Heart left ventricle (tissue), 16 donors: ENCODE measurements around the gene DAPP1. TPM values are rescaled to one million over a fixed set of nuclear protein-coding genes. Genes with fewer than 3 reads are reported as not detected.
A peak's percentile ranks its signal among the peaks of the same experiment; 100 is the strongest.

Experiments used
- ATAC-seq, 4 donors: fragments of 200-7000 bp; cut with Tn5 transposase; one replicate each; pipeline ENCODE4 v1.9.1; 2020 to 2022; ENCODE audit warnings: moderate library complexity in 4 of 4, mild to moderate bottlenecking in 3 of 4, moderate number of reproducible peaks in 1 of 4
- DNase-seq, 5 donors: peaks; one replicate each; pipeline ENCODE4 v3.0.0-alpha.2; 2020
- H3K27ac ChIP-seq, 12 donors: fragments of 200-600 bp; sonication (generic) in 4 of 12; one replicate each; pipeline versions ENCODE4 v1.5.0 to v1.8.0; 2016 to 2022; ENCODE audit warnings: mild to moderate bottlenecking in 2 of 12
- H3K27me3 ChIP-seq, 9 donors: fragments of 200-600 bp; sonication (generic) in 2 of 9; one replicate each; pipeline versions ENCODE4 v1.5.1 to v1.8.0; 2016 to 2022; ENCODE audit warnings: mild to moderate bottlenecking in 3 of 9
- H3K36me3 ChIP-seq, 9 donors: fragments of 200-600 bp; sonication (generic) in 2 of 9; one replicate each; pipeline versions ENCODE4 v1.5.0 to v1.8.0; 2018 to 2022; ENCODE audit warnings: mild to moderate bottlenecking in 2 of 9
- H3K4me1 ChIP-seq, 12 donors: fragments of 200-600 bp; sonication (generic) in 4 of 12; one replicate each; pipeline versions ENCODE4 v1.5.0 to v1.8.0; 2016 to 2022; ENCODE audit warnings: mild to moderate bottlenecking in 3 of 12
- H3K4me3 ChIP-seq, 12 donors: fragments of 200-600 bp; sonication (generic) in 4 of 12; one replicate each; pipeline versions ENCODE4 v1.5.0 to v1.8.0; 2017 to 2022; ENCODE audit warnings: mild to moderate bottlenecking in 9 of 12, moderate library complexity in 4 of 12
- H3K9me3 ChIP-seq, 12 donors: fragments of 200-600 bp; sonication (generic) in 4 of 12; one replicate each; pipeline versions ENCODE4 v1.5.0 to v1.8.0; 2016 to 2022; ENCODE audit warnings: mild to moderate bottlenecking in 1 of 12
- POLR2A ChIP-seq, 2 donors: fragments of 450-650 bp; IDR thresholded peaks; one replicate each; pipeline ENCODE4 v1.6.1; 2017; ENCODE audit warnings: antibody characterized with exemption in 2 of 2, mild to moderate bottlenecking in 2 of 2, moderate library complexity in 2 of 2
- WGBS, 4 donors: extraction: QIAGEN DNeasy Blood & Tissue Kit in 2 of 4; methylation state at CpG; one replicate each; pipeline versions ENCODE4 v1.1.5 to v1.1.7; 2013 to 2018; 5-methylcytosine and 5-hydroxymethylcytosine counted together
- intact Hi-C, 10 donors: fragments of 100-400 bp; cut with DNase I; formaldehyde crosslinking; loops; one replicate each; pipeline versions ENCODE4 v1.11.1 to v1.14.2; 2022
- polyA plus RNA-seq, 2 donors: library from polyadenylated mRNA; stranded (reverse); fragments of 200-250 nt; gene quantifications; one replicate each; pipeline ENCODE4 v1.2.3, GENCODE V29; 2013
- total RNA-seq, 9 donors: library from RNA; depleted of rRNA in 2 of 9; stranded (reverse); fragments of >200 nt in 2 of 9; fragmentation: NEBNext Ultra II Directional in 3 of 9; extraction: Animal tissue kit (Norgen Biotek cat#: 25700) in 3 of 9; gene quantifications; one replicate each; pipeline versions ENCODE4 v1.1.0 to v1.2.4, GENCODE V29; 2016 to 2023
- TF ChIP-seq, protein P1 (sequence below), 12 donors: fragments of 200-600 bp; sonication (generic) in 4 of 12; IDR thresholded peaks; one replicate each; pipeline versions ENCODE4 v1.5.0 to v1.8.0; 2018 to 2022; ENCODE audit warnings: antibody characterized with exemption in 12 of 12, mild to moderate bottlenecking in 5 of 12
- donor health status: ischemic (EF 13 %, LVEDD 7.1; RV severe dilation, severe dysfunction).
- donor health status: healthy with polysubstance abuse.
- donor health status: DM: no; HTN: yes; CAD: no.
- donor health status: DM: no; HTN: no; CAD: no.
- donor health status: ischemic (EF 25% LVEDD 6.9; RV normal size, moderate dysfunction).
- donor health status: ischemic (EF 25% LVEDD 5.7; RV mildly dilated, moderate dysfunction).
- donor health status: healthy.
- donor health status: DM: yes; HTN: yes; CAD: no.
- donor health status: ischemic (EF 35%, LVEDD 5.7; RV mildly dilated, moderate dysfunction).
- donor health status: nonischemic (EF 11% LVEDD 7.7; RV severe dilation, severe dysfunction).
- donor health status: DM: yes; HTN: yes; CAD: no.
- donor health status: PGD.
- donor health status: ischemic (EF 29% LVEDD 5.4; RV normal size, mild dysfunction).
- donor health status: nonischemic (EF 23%, LVEDD 6.1; RV moderate dilation, normal function).

Gene DAPP1
- total and polyA plus RNA-seq, 11 donors: 0.19 to 7.5 (median 0.30) TPM

DNA sequence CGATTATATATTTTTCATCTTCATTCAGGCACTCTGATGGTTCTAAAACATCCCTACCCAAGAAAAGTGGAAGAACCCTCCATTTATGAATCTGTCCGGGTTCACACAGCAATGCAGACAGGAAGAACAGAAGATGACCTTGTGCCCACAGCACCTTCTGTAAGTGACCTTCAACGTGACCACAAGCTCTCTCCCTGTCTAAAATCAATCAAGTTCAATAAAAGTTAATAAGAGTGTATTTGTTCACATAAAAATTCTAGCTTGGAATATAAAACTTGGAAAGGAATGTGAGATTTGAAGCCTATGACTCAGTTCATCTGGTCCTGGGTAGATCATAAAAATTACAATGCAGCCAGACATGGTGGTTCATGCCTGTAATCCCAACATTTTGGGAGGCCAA lies 36.6 kb downstream of the DAPP1 start:
- no peaks in the 10 kb centered on the region for H3K9me3 ChIP-seq
- no peaks in the 10 kb centered on the region for H3K27me3 ChIP-seq
- DNase-seq (no peak), ATAC-seq (no peak)
- H3K27ac ChIP-seq: no peak overlapping the region
- TF ChIP-seq POLR2A (IDR thresholded peaks at IDR 0.05): no peak
- TF ChIP-seq, protein P1, sequence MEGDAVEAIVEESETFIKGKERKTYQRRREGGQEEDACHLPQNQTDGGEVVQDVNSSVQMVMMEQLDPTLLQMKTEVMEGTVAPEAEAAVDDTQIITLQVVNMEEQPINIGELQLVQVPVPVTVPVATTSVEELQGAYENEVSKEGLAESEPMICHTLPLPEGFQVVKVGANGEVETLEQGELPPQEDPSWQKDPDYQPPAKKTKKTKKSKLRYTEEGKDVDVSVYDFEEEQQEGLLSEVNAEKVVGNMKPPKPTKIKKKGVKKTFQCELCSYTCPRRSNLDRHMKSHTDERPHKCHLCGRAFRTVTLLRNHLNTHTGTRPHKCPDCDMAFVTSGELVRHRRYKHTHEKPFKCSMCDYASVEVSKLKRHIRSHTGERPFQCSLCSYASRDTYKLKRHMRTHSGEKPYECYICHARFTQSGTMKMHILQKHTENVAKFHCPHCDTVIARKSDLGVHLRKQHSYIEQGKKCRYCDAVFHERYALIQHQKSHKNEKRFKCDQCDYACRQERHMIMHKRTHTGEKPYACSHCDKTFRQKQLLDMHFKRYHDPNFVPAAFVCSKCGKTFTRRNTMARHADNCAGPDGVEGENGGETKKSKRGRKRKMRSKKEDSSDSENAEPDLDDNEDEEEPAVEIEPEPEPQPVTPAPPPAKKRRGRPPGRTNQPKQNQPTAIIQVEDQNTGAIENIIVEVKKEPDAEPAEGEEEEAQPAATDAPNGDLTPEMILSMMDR (IDR thresholded peaks at IDR 0.05): no peak
- H3K4me3 ChIP-seq: no peak overlapping the region
- H3K36me3 ChIP-seq: no peaks in the 10 kb centered on the region
- peaks cover 0 to 47% (median 0%) of the 10 kb centered on the region in 12 donors for H3K4me1 ChIP-seq
- WGBS, 4 donors: 67 to 80% (median 78%) methylated on average over 3 of the region's 3 CpGs
- intact Hi-C loops: no loop called here

DNA sequence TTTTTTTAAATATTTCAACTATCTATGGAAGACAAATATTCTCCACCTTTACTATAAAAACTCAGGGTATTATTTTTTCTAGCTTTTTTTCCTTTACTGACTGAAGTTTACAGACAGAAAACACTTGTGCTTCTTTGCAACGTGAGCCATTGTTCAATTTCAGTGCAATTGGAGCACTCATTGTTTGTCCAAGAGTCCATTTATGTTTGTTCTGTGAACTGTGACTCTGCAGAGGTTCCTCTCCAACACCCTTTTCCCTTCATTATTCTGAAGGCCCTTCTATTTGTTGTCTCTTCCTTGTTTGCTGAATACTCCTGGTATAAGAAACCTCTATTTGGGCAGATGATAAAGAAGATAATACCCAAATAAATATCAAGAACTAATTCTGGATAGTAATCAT lies 37.4 kb downstream of the DAPP1 start:
- WGBS, 4 donors: 57 to 77% (median 68%) methylated on average over 1 of the region's 1 CpG
- no peak overlapping the region for H3K4me3 ChIP-seq
- intact Hi-C loops: no loop called here
- H3K4me1 ChIP-seq: peaks cover 0 to 47% (median 0%) of the 10 kb centered on the region in 12 donors
- H3K36me3 ChIP-seq: no peaks in the 10 kb centered on the region
- no peak for TF ChIP-seq POLR2A (IDR thresholded peaks at IDR 0.05)
- TF ChIP-seq, protein P1 (IDR thresholded peaks at IDR 0.05): no peak
- DNase-seq (no peak), ATAC-seq (no peak)
- H3K27me3 ChIP-seq: no peaks in the 10 kb centered on the region
- H3K27ac ChIP-seq: peak overlapping the region in 1 of 12 donors; percentile 90
- H3K9me3 ChIP-seq: no peaks in the 10 kb centered on the region

DNA sequence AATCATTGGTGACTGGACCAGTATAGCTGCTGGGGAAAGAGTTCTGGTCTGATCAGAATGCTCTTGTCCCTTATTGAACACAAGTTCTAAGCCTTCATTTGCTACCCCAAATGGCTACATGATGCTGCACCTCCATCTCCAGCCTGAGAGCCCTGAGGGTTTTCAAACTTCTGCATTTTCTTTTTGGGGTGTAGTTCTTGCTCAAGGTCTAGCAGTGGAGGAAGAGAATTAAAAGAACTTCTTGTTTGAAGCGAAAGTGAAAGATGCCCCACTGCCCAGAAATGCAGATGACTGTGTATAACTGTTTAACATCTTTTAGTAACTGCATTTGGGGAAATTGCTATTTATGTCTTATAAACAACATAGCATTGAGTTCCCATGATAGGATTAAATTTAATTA lies 39.1 kb downstream of the DAPP1 start:
- Histone ChIP-seq H3K9me3 (no peaks in the 10 kb centered on the region), H3K36me3 (no peaks in the 10 kb centered on the region), H3K27me3 (no peaks in the 10 kb centered on the region), H3K4me1 (peaks cover 0 to 51% (median 0%) of the 10 kb centered on the region in 12 donors), H3K4me3 (no peak overlapping the region), H3K27ac (peak overlapping the region in 1 of 12 donors; percentile 90)
- DNase-seq (no peak), ATAC-seq (peak in 3 of 4 donors; percentile 45 to 66 (median 64))
- TF ChIP-seq, protein P1 (IDR thresholded peaks at IDR 0.05): no peak
- TF ChIP-seq POLR2A (IDR thresholded peaks at IDR 0.05): no peak
- intact Hi-C loops: no loop called here
- WGBS, 4 donors: 71 to 81% (median 74%) methylated on average over 1 of the region's 1 CpG

DNA sequence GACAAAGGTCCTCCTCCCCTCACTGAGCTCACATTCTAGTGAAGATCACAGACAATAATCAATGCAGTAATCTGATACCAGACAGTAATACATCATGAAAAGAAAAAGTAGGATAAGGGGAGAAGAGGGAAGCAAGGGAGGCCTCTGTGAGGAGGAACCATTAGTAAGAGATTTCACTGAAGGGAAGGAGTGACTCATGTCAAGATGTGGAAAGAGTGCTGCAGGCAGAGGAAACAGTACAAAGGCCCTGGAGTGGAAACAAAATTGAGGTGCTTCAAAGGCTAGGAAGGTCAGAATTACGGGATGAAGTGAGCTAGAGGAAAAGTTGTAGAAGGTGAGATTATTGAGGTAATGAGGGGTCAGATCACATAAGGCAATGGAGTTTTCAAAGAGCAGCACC lies 39.5 kb downstream of the DAPP1 start:
- Histone ChIP-seq H3K27ac (peak overlapping the region in 1 of 12 donors; percentile 90), H3K4me1 (peaks cover 0 to 47% (median 0%) of the 10 kb centered on the region in 12 donors), H3K9me3 (no peaks in the 10 kb centered on the region), H3K27me3 (no peaks in the 10 kb centered on the region), H3K4me3 (no peak overlapping the region), H3K36me3 (no peaks in the 10 kb centered on the region)
- intact Hi-C loops: no loop called here
- WGBS, 4 donors: 51 to 72% (median 62%) methylated on average over 1 of the region's 1 CpG
- TF ChIP-seq POLR2A (IDR thresholded peaks at IDR 0.05): no peak
- TF ChIP-seq, protein P1 (IDR thresholded peaks at IDR 0.05): no peak
- ATAC-seq (peak in 3 of 4 donors; percentile 65 to 74 (median 69)), DNase-seq (no peak)
